Lower leg skin (tissue), 4 donors: Measurements from ENCODE around the gene ACTRT3. TPM values are rescaled to one million over a fixed set of nuclear protein-coding genes. Genes with fewer than 3 reads are reported as not detected.
"Not testable (repeated sequence)": the region's sequence is repeated elsewhere in the genome, so short reads cannot be mapped to it uniquely, and the experiment has no call there.

Source experiments
- DNase-seq, 2 donors: peaks; one replicate each; pipeline ENCODE4 v3.0.0-alpha.2; 2019; ENCODE audit warnings: low spot score in 2 of 2
- H3K4me3 ChIP-seq: fragments of 200-600 bp; sonication (generic); 2 replicates; pipeline ENCODE4 v1.5.1; 2017; ENCODE audit warnings: mild to moderate bottlenecking, low read depth; ENCODE audit not compliant: poor library complexity, severe bottlenecking
- CTCF ChIP-seq, 3 donors: fragments of 450-650 bp; IDR thresholded peaks; one replicate each; pipeline ENCODE4 v1.5.1; 2016; ENCODE audit warnings: antibody characterized with exemption in 3 of 3, mild to moderate bottlenecking in 3 of 3, moderate library complexity in 2 of 3
- POLR2A ChIP-seq, 2 donors: fragments of 450-650 bp; IDR thresholded peaks; one replicate each; pipeline ENCODE4 v1.6.1; 2016 to 2017; ENCODE audit warnings: antibody characterized with exemption in 2 of 2, mild to moderate bottlenecking in 1 of 2, moderate library complexity in 1 of 2
- WGBS, 2 donors: methylation state at CpG; one replicate each; pipeline ENCODE4 v1.1.5; 2018; 5-methylcytosine and 5-hydroxymethylcytosine counted together
- intact Hi-C: fragments of 100-400 bp; cut with DNase I; formaldehyde crosslinking; loops from one replicate; pipeline ENCODE4 v1.15.0; 2023; ENCODE audit warnings: low total_unique reads
- total RNA-seq, 4 donors: library from RNA; depleted of rRNA; stranded (reverse); fragments of >200 nt; gene quantifications; one replicate each; pipeline ENCODE4 v1.1.0, GENCODE V29; 2016

Gene ACTRT3
- total RNA-seq, 4 donors from 2014 or later: 0.19 to 0.65 (median 0.26) TPM

- no peak for DNase-seq
- 33 to 39% methylated on average over 3 of the region's 3 CpGs for WGBS, 2 donors
- intact Hi-C loops: no loop called here
- TF ChIP-seq POLR2A (IDR thresholded peaks at IDR 0.05) (no peak), CTCF (IDR thresholded peaks at IDR 0.05) (no peak)
- H3K4me3 ChIP-seq: no peak overlapping the region
These were observed 20.7 kb downstream of the ACTRT3 start for GRCh38 chr3:169748670-169749069.

- H3K4me3 ChIP-seq: no peak overlapping the region
- no peak for DNase-seq
- 71 to 74% methylated on average over 6 of the region's 6 CpGs for WGBS, 2 donors
- intact Hi-C loops: no loop called here
- no peak for TF ChIP-seq POLR2A (IDR thresholded peaks at IDR 0.05)
- no peak for TF ChIP-seq CTCF (IDR thresholded peaks at IDR 0.05)
These were observed 22.4 kb downstream of the ACTRT3 start for GRCh38 chr3:169746924-169747323.

GRCh38 chr3:169744366-169745054, 24.9 kb downstream of the ACTRT3 start:
- intact Hi-C loops: no loop called here
- TF ChIP-seq CTCF (IDR thresholded peaks at IDR 0.05) (no peak), POLR2A (IDR thresholded peaks at IDR 0.05) (no peak)
- H3K4me3 ChIP-seq: no peak overlapping the region
- WGBS, 2 donors: 60 to 73% methylated on average over 1 of the region's 1 CpG
- DNase-seq: no peak

GRCh38 chr3:169739067-169739466, 30.3 kb downstream of the ACTRT3 start:
- 53 to 56% methylated on average over 2 of the region's 2 CpGs for WGBS, 2 donors
- H3K4me3 ChIP-seq: no peak overlapping the region
- intact Hi-C loops: no loop called here
- TF ChIP-seq CTCF (IDR thresholded peaks at IDR 0.05): no peak
- no peak for TF ChIP-seq POLR2A (IDR thresholded peaks at IDR 0.05)
- no peak for DNase-seq

- H3K4me3 ChIP-seq, intact Hi-C loops, DNase-seq: not testable (repeated sequence)
These were observed 37.5 kb downstream of the ACTRT3 start for GRCh38 chr3:169731857-169732256.

GRCh38 chr3:169722724-169723123, 46.6 kb downstream of the ACTRT3 start:
- no peak for TF ChIP-seq POLR2A (IDR thresholded peaks at IDR 0.05)
- TF ChIP-seq CTCF (IDR thresholded peaks at IDR 0.05): no peak
- intact Hi-C loops: no loop called here
- no peak for DNase-seq
- H3K4me3 ChIP-seq: no peak overlapping the region

GRCh38 chr3:169718415-169718814, 50.9 kb downstream of the ACTRT3 start:
- intact Hi-C loops, H3K4me3 ChIP-seq, DNase-seq: not testable (repeated sequence)
- 88 to 98% methylated on average over 4 of the region's 4 CpGs for WGBS, 2 donors
